Karpas-422 (cell line): ENCODE measurements around the gene EBF4. TPM values are rescaled to one million over a fixed set of nuclear protein-coding genes. Genes with fewer than 3 reads are reported as not detected.
"Not testable (repeated sequence)": the region's sequence is repeated elsewhere in the genome, so short reads cannot be mapped to it uniquely, and the experiment has no call there.

Experiments used
- DNase-seq: peaks from one replicate; pipeline ENCODE4 v3.0.0-alpha.2; 2015
- H2AFZ ChIP-seq: fragments of 200-600 bp; sonication (generic); 2 replicates; pipeline ENCODE4 v1.6.1; 2014; ENCODE audit warnings: antibody characterized with exemption, low read length, mixed read lengths
- H3K27ac ChIP-seq: fragments of 200-600 bp; sonication (generic); 2 replicates; pipeline ENCODE4 v1.5.1; 2014; ENCODE audit warnings: mild to moderate bottlenecking, low read length, moderate library complexity
- H3K27me3 ChIP-seq: fragments of 200-600 bp; sonication (generic); 2 replicates; pipeline ENCODE4 v1.6.1; 2014; ENCODE audit warnings: low read length, mixed read lengths
- H3K36me3 ChIP-seq: fragments of 200-600 bp; sonication (generic); 2 replicates; pipeline ENCODE4 v1.6.1; 2014; ENCODE audit warnings: low read length, mixed read lengths; ENCODE audit not compliant: insufficient read depth
- H3K4me1 ChIP-seq: fragments of 200-600 bp; sonication (generic); 2 replicates; pipeline ENCODE4 v1.6.1; 2014; ENCODE audit warnings: mild to moderate bottlenecking, low read length, mixed read lengths
- H3K4me2 ChIP-seq: fragments of 200-600 bp; sonication (generic); 2 replicates; pipeline ENCODE4 v1.6.1; 2014; ENCODE audit warnings: low read length, low read depth, mild to moderate bottlenecking; ENCODE audit not compliant: poor library complexity, severe bottlenecking
- H3K4me3 ChIP-seq: fragments of 200-600 bp; sonication (generic); 2 replicates; pipeline ENCODE4 v1.5.1; 2014; ENCODE audit warnings: mild to moderate bottlenecking, antibody characterized with exemption, low read length, mixed read lengths
- H3K79me2 ChIP-seq: fragments of 200-600 bp; sonication (generic); 2 replicates; pipeline ENCODE4 v1.6.1; 2014; ENCODE audit warnings: mild to moderate bottlenecking, low read length, mixed read lengths
- H3K9ac ChIP-seq: fragments of 200-600 bp; sonication (generic); 2 replicates; pipeline ENCODE4 v1.6.0; 2014; ENCODE audit warnings: low read length
- H3K9me2 ChIP-seq: fragments of 200-600 bp; sonication (generic), shearing (Covaris generic); replicated peaks from 2 replicates; pipeline ENCODE4 v1.6.0; 2014; ENCODE audit warnings: mild to moderate bottlenecking, low read length, moderate library complexity; ENCODE audit not compliant: insufficient read depth
- H3K9me3 ChIP-seq: fragments of 300-700, 200-600 bp; sonication (generic); 2 replicates; pipeline ENCODE4 v1.6.1; 2014; ENCODE audit warnings: low read length, mixed read lengths
- H4K20me1 ChIP-seq: fragments of 200-600 bp; sonication (generic); 2 replicates; pipeline ENCODE4 v1.6.1; 2014; ENCODE audit warnings: mild to moderate bottlenecking, antibody characterized with exemption, low read length, low read depth; ENCODE audit not compliant: insufficient read depth
- total RNA-seq: library from RNA; depleted of rRNA; stranded (reverse); fragments of >200 nt; shearing (Covaris generic); gene quantifications from 2 replicates; pipeline ENCODE4 v1.2.3, GENCODE V29; 2014; ENCODE audit warnings: low replicate concordance

The EBF4 gene
- total RNA-seq, 1 experiment from 2014 or later, result 6.5 TPM

DNA sequence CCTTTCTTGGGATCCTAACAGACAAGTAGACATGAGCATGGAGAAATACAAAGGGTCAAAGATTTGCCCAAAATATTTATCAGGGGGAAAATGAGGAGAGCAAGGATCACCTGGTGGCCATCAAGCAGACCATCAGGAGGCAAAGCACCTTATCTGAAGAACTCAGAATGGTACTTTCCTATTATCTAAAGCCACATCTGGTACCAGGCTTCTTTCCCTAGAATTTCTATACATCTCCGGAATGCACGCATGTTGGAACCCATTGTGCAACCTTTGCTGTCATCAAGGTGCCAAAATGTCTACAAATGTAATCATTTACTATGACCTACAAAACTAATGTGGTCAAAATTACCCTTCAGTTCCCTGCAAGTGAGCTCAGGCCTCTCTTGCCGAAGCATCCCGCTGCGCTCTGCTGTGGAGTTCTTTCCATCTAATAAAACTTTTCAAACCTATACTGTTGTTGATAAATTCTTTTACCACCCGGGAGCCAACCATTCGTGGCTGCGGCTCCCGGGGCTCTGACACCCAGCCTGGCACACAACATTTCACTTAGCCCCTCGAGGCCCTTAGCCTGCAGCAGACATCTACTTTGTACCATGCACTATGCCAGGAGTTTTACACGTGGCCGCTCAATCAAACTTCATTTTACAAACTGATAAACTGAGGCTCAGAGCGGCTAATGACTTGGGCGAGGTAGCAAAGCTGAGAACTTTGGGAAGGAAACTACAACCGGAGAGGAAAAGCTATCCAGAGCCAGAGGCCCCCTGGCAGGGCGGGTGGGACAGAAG lies 111.7 kb downstream of the EBF4 start:
- Histone ChIP-seq H3K27ac (no peak overlapping the region), H3K79me2 (no peaks in the 10 kb centered on the region), H3K4me1 (no peaks in the 10 kb centered on the region), H3K4me2 (no peak overlapping the region), H3K27me3 (no peaks in the 10 kb centered on the region), H2AFZ (no peak overlapping the region), H3K36me3 (no peaks in the 10 kb centered on the region), H3K9me3 (no peaks in the 10 kb centered on the region), H4K20me1 (no peaks in the 10 kb centered on the region), H3K4me3 (no peak overlapping the region), H3K9ac (no peak overlapping the region), H3K9me2 (no peaks in the 10 kb centered on the region)
- DNase-seq, result no peak

- Histone ChIP-seq H3K9me2 (no peaks in the 10 kb centered on the region), H3K36me3 (no peaks in the 10 kb centered on the region), H3K9ac (no peak overlapping the region), H2AFZ (no peak overlapping the region), H3K4me3 (no peak overlapping the region), H4K20me1 (no peaks in the 10 kb centered on the region), H3K9me3 (no peaks in the 10 kb centered on the region), H3K27ac (no peak overlapping the region), H3K4me2 (no peak overlapping the region), H3K27me3 (no peaks in the 10 kb centered on the region), H3K4me1 (no peaks in the 10 kb centered on the region), H3K79me2 (no peaks in the 10 kb centered on the region)
- no peak for DNase-seq
Observed at GRCh38 chr20:2804852-2805688, 112.5 kb downstream of the EBF4 start.

GRCh38 chr20:2805689-2806350 lies 113.2 kb downstream of the EBF4 start:
- no peaks in the 10 kb centered on the region for H3K27me3 ChIP-seq
- H3K9me3 ChIP-seq, result no peaks in the 10 kb centered on the region
- H3K4me1 ChIP-seq, result no peaks in the 10 kb centered on the region
- no peaks in the 10 kb centered on the region for H3K9me2 ChIP-seq
- H3K4me3 ChIP-seq, result no peak overlapping the region
- no peak overlapping the region for H3K9ac ChIP-seq
- DNase-seq, result no peak
- no peak overlapping the region for H3K27ac ChIP-seq
- no peak overlapping the region for H3K4me2 ChIP-seq
- no peaks in the 10 kb centered on the region for H3K79me2 ChIP-seq
- no peaks in the 10 kb centered on the region for H3K36me3 ChIP-seq
- H2AFZ ChIP-seq, result no peak overlapping the region
- H4K20me1 ChIP-seq, result no peaks in the 10 kb centered on the region

- Histone ChIP-seq H3K27ac (no peak overlapping the region), H3K9me2 (no peaks in the 10 kb centered on the region), H3K9me3 (no peaks in the 10 kb centered on the region), H3K79me2 (no peaks in the 10 kb centered on the region), H2AFZ (no peak overlapping the region), H4K20me1 (no peaks in the 10 kb centered on the region), H3K36me3 (no peaks in the 10 kb centered on the region), H3K9ac (no peak overlapping the region), H3K4me2 (no peak overlapping the region), H3K27me3 (no peaks in the 10 kb centered on the region), H3K4me3 (no peak overlapping the region), H3K4me1 (no peaks in the 10 kb centered on the region)
- no peak for DNase-seq
Observed at GRCh38 chr20:2806351-2806701, 113.7 kb downstream of the EBF4 start.

- H3K27me3 ChIP-seq, result no peaks in the 10 kb centered on the region
- H3K9ac ChIP-seq, result no peak overlapping the region
- no peaks in the 10 kb centered on the region for H3K79me2 ChIP-seq
- H3K4me2 ChIP-seq, result no peak overlapping the region
- H3K4me3 ChIP-seq, result no peak overlapping the region
- no peak overlapping the region for H3K27ac ChIP-seq
- no peaks in the 10 kb centered on the region for H3K9me2 ChIP-seq
- no peaks in the 10 kb centered on the region for H3K36me3 ChIP-seq
- no peak overlapping the region for H2AFZ ChIP-seq
- H3K9me3 ChIP-seq, result no peaks in the 10 kb centered on the region
- no peaks in the 10 kb centered on the region for H4K20me1 ChIP-seq
- no peaks in the 10 kb centered on the region for H3K4me1 ChIP-seq
- no peak for DNase-seq
Observed at GRCh38 chr20:2807019-2807418, 114.4 kb downstream of the EBF4 start.

GRCh38 chr20:2807929-2808328 lies 115.3 kb downstream of the EBF4 start:
- not testable (repeated sequence) for H3K27ac ChIP-seq, H3K36me3 ChIP-seq, DNase-seq, H4K20me1 ChIP-seq, H3K79me2 ChIP-seq, H2AFZ ChIP-seq, H3K9me2 ChIP-seq, H3K4me3 ChIP-seq, H3K9me3 ChIP-seq, H3K4me2 ChIP-seq, H3K4me1 ChIP-seq, H3K27me3 ChIP-seq, H3K9ac ChIP-seq

GRCh38 chr20:2809690-2810089 lies 117.1 kb downstream of the EBF4 start:
- Histone ChIP-seq H3K27me3 (no peaks in the 10 kb centered on the region), H3K27ac (no peak overlapping the region), H3K36me3 (no peaks in the 10 kb centered on the region), H3K9ac (no peak overlapping the region), H3K4me2 (no peak overlapping the region), H3K9me2 (no peaks in the 10 kb centered on the region), H3K9me3 (no peaks in the 10 kb centered on the region), H3K4me3 (no peak overlapping the region), H2AFZ (no peak overlapping the region), H4K20me1 (no peaks in the 10 kb centered on the region), H3K79me2 (no peaks in the 10 kb centered on the region), H3K4me1 (no peaks in the 10 kb centered on the region)
- no peak for DNase-seq
